ENCODE results near the gene AGXT2. TPM values are rescaled to one million over a fixed set of nuclear protein-coding genes. Genes with fewer than 3 reads are reported as not detected.

The AGXT2 gene
- total RNA-seq, 1 donor from 2014 or later, result not detected

DNA sequence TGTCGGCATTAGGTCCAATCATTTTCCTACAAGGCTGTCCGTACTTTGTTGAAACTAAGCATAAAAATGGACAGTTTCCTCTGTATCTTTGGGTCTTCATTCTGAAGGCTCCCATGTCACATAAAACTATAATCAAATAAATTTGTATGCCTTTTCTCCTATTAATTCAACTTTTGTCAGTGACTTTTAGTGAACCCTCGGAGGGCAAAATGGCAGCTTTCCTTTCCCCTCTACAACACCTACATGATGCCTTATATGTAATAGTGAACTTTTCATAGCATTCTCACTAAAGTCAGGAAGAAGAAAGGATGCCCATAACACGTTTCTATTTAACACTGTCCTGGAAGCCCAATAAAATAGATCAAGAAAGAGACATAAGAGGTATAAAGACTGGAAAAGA, 5.1 kb upstream of the AGXT2 start:
- Histone ChIP-seq H3K9ac (no peak overlapping the region), H3K36me3 (no peaks in the 10 kb centered on the region), H3K4me3 (no peak overlapping the region), H3K9me3 (ENCODE audit: low read depth) (no peaks in the 10 kb centered on the region), H4K20me1 (ENCODE audit: low read depth) (no peaks in the 10 kb centered on the region), H3K79me2 (ENCODE audit: low read depth) (no peaks in the 10 kb centered on the region), H3K27ac (no peak overlapping the region), H3F3A (ENCODE audit: low read depth) (no peaks in the 10 kb centered on the region), H3K4me2 (no peak overlapping the region), H3K27me3 (no peaks in the 10 kb centered on the region), H3K4me1 (no peaks in the 10 kb centered on the region), H2AFZ (replicated peaks) (no peak overlapping the region)
- no peak overlapping the region for H3K27ac Mint-ChIP-seq
- no peaks in the 10 kb centered on the region for H3K9me3 Mint-ChIP-seq
- no peaks in the 10 kb centered on the region for H3K27me3 Mint-ChIP-seq (ENCODE audit: insufficient read depth, low read depth)
- no peaks in the 10 kb centered on the region for H3K36me3 Mint-ChIP-seq
- TF ChIP-seq, protein P1, sequence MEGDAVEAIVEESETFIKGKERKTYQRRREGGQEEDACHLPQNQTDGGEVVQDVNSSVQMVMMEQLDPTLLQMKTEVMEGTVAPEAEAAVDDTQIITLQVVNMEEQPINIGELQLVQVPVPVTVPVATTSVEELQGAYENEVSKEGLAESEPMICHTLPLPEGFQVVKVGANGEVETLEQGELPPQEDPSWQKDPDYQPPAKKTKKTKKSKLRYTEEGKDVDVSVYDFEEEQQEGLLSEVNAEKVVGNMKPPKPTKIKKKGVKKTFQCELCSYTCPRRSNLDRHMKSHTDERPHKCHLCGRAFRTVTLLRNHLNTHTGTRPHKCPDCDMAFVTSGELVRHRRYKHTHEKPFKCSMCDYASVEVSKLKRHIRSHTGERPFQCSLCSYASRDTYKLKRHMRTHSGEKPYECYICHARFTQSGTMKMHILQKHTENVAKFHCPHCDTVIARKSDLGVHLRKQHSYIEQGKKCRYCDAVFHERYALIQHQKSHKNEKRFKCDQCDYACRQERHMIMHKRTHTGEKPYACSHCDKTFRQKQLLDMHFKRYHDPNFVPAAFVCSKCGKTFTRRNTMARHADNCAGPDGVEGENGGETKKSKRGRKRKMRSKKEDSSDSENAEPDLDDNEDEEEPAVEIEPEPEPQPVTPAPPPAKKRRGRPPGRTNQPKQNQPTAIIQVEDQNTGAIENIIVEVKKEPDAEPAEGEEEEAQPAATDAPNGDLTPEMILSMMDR (IDR thresholded peaks at IDR 0.05), result no peak
- TF ChIP-seq EZH2phosphoT487 (IDR thresholded peaks at IDR 0.05) (no peak), EZH2 (IDR thresholded peaks at IDR 0.05) (no peak)
- H3K4me1 Mint-ChIP-seq, result no peaks in the 10 kb centered on the region
- H3K4me3 Mint-ChIP-seq, result no peak overlapping the region
- DNase-seq (ENCODE audit: low spot score), result no peak

DNA sequence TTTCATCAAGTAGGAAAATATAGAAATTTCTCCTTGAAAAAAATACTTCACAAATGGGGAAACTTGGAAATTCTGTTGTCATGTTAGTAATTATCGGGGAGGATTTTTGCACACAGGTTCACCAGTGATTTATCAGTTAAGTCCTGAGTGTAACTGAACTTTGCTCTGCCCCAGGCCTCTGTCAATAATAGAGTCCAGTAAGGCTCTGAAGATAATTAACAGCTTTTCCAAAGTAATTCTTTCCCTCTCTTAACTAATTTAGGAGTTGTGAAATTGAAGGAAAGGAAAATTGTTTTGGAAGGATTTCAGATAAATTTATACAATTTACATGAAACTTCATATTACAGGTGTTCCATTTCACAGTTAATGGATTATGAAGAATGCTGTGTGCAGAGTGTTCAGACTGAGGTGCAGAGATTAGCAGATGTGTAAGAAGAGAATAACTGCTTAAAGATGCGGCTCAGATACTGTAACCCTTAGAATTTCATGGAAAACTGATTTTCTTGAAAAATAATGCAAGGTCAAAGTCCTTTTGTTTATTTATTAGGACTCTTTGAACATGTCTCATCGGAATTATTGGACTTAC, 2.9 kb upstream of the AGXT2 start:
- H3K27ac Mint-ChIP-seq, result no peak overlapping the region
- Histone ChIP-seq H4K20me1 (ENCODE audit: low read depth) (no peaks in the 10 kb centered on the region), H3F3A (ENCODE audit: low read depth) (no peaks in the 10 kb centered on the region), H2AFZ (replicated peaks) (no peak overlapping the region), H3K79me2 (ENCODE audit: low read depth) (no peaks in the 10 kb centered on the region), H3K27ac (no peak overlapping the region), H3K9me3 (ENCODE audit: low read depth) (no peaks in the 10 kb centered on the region), H3K4me2 (no peak overlapping the region), H3K4me3 (no peak overlapping the region), H3K36me3 (no peaks in the 10 kb centered on the region), H3K9ac (no peak overlapping the region), H3K4me1 (no peaks in the 10 kb centered on the region), H3K27me3 (no peaks in the 10 kb centered on the region)
- no peak overlapping the region for H3K4me3 Mint-ChIP-seq
- H3K9me3 Mint-ChIP-seq, result no peaks in the 10 kb centered on the region
- no peaks in the 10 kb centered on the region for H3K36me3 Mint-ChIP-seq
- no peaks in the 10 kb centered on the region for H3K4me1 Mint-ChIP-seq
- DNase-seq (ENCODE audit: low spot score), result no peak
- peaks cover 2% of the 10 kb centered on the region for H3K27me3 Mint-ChIP-seq (ENCODE audit: insufficient read depth, low read depth)
- TF ChIP-seq, protein P1 (IDR thresholded peaks at IDR 0.05), result no peak
- TF ChIP-seq EZH2phosphoT487 (IDR thresholded peaks at IDR 0.05) (no peak), EZH2 (IDR thresholded peaks at IDR 0.05) (no peak)

DNA sequence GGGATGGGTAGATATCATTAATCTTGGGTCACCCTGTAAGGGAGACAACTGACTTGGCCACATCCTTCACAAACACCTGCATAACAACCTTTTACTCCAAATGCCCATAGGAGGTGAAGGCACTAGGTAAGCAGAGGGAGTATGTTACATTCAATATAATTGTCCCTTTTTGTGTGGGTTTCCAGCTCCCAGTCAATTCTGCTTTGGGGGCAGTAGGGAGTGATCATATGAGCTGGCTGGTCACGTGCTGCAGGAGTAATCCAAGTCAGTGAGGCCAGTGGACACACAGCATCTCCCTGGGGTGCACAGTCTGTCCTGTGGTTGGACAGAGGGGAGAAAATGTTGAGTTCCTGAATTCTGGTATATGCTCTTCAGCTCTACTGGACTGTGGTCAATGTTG, 1.2 kb upstream of the AGXT2 start:
- Mint-ChIP-seq H3K4me1 (no peaks in the 10 kb centered on the region), H3K4me3 (no peak overlapping the region), H3K27ac (no peak overlapping the region), H3K36me3 (no peaks in the 10 kb centered on the region), H3K27me3 (ENCODE audit: insufficient read depth, low read depth) (peaks cover 4% of the 10 kb centered on the region), H3K9me3 (no peaks in the 10 kb centered on the region)
- TF ChIP-seq EZH2phosphoT487 (IDR thresholded peaks at IDR 0.05), result no peak
- no peak for TF ChIP-seq EZH2 (IDR thresholded peaks at IDR 0.05)
- TF ChIP-seq, protein P1 (IDR thresholded peaks at IDR 0.05), result no peak
- H3K9me3 ChIP-seq (ENCODE audit: low read depth), result no peaks in the 10 kb centered on the region
- H3K36me3 ChIP-seq, result no peaks in the 10 kb centered on the region
- H3K4me1 ChIP-seq, result no peaks in the 10 kb centered on the region
- no peak overlapping the region for H3K4me3 ChIP-seq
- H3K27me3 ChIP-seq, result no peaks in the 10 kb centered on the region
- H3K4me2 ChIP-seq, result no peak overlapping the region
- no peak for DNase-seq (ENCODE audit: low spot score)
- no peak overlapping the region for H3K27ac ChIP-seq
- H3K9ac ChIP-seq, result no peak overlapping the region
- H3F3A ChIP-seq (ENCODE audit: low read depth), result no peaks in the 10 kb centered on the region
- no peaks in the 10 kb centered on the region for H4K20me1 ChIP-seq (ENCODE audit: low read depth)
- no peaks in the 10 kb centered on the region for H3K79me2 ChIP-seq (ENCODE audit: low read depth)
- H2AFZ ChIP-seq (replicated peaks), result peak overlapping the region; percentile 26
